Right lobe of liver (tissue), 6 donors: ENCODE results near the gene ADI1. TPM values are rescaled to one million over a fixed set of nuclear protein-coding genes. Genes with fewer than 3 reads are reported as not detected.
"Not testable (repeated sequence)": the region's sequence is repeated elsewhere in the genome, so short reads cannot be mapped to it uniquely, and the experiment has no call there.

ENCODE experiments used
- ATAC-seq, 4 donors: fragments of 200-7000 bp; cut with Tn5 transposase; one replicate each; pipeline ENCODE4 v1.9.1; 2020; ENCODE audit warnings: mild to moderate bottlenecking in 4 of 4, moderate library complexity in 4 of 4
- DNase-seq, 3 donors: peaks; one replicate each; pipeline ENCODE4 v3.0.0-alpha.2; 2020
- H3K27ac ChIP-seq, 3 donors: fragments of 200-600 bp; one replicate each; pipeline ENCODE4 v1.8.0; 2022
- H3K27me3 ChIP-seq, 2 donors: fragments of 200-600 bp; one replicate each; pipeline ENCODE4 v1.8.0; 2022
- H3K36me3 ChIP-seq, 4 donors: fragments of 200-600 bp; sonication (generic) in 1 of 4; one replicate each; pipeline versions ENCODE4 v1.5.1 to v1.8.0; 2017 to 2022; ENCODE audit warnings: control low read depth in 1 of 4
- H3K4me1 ChIP-seq, 4 donors: fragments of 200-600 bp; sonication (generic) in 1 of 4; one replicate each; pipeline versions ENCODE4 v1.5.1 to v1.8.0; 2017 to 2022; ENCODE audit warnings: control low read depth in 1 of 4
- H3K4me3 ChIP-seq, 3 donors: fragments of 200-600 bp; one replicate each; pipeline ENCODE4 v1.8.0; 2022
- H3K9me3 ChIP-seq, 4 donors: fragments of 200-600 bp; sonication (generic) in 1 of 4; one replicate each; pipeline versions ENCODE4 v1.5.1 to v1.8.0; 2017 to 2022; ENCODE audit warnings: control low read depth in 1 of 4
- POLR2A ChIP-seq: fragments of 450-650 bp; IDR thresholded peaks from one replicate; pipeline ENCODE4 v1.6.1; 2017; ENCODE audit warnings: antibody characterized with exemption, mild to moderate bottlenecking
- WGBS: methylation state at CpG from one replicate; pipeline ENCODE4 v1.1.6; 2018; ENCODE audit warnings: low coverage, low lambda C conversion rate; ENCODE audit not compliant: insufficient coverage; ENCODE audit errors: missing lambda C conversion rate; 5-methylcytosine and 5-hydroxymethylcytosine counted together
- intact Hi-C, 2 donors: fragments of 100-400 bp; cut with DNase I; formaldehyde crosslinking; loops; one replicate each; pipeline versions ENCODE4 v1.11.2 to v1.14.1; 2022
- total RNA-seq, 6 experiments: library from RNA; depleted of rRNA in 2 of 6; stranded (reverse); fragments of >200 nt in 2 of 6; fragmentation: NEBNext Ultra II Directional in 3 of 6; extraction: Animal tissue kit (Norgen Biotek cat#: 25700) in 3 of 6; gene quantifications; one replicate each; pipeline versions ENCODE4 v1.1.0 to v1.2.4, GENCODE V29; 2016 to 2023
- TF ChIP-seq, protein P1 (sequence below), 4 donors: fragments of 200-600 bp in 3 of 4; fragments of 450-650 bp in 1 of 4; IDR thresholded peaks; one replicate each; pipeline versions ENCODE4 v1.5.1 to v1.8.0; 2016 to 2022; ENCODE audit warnings: antibody characterized with exemption in 4 of 4, mild to moderate bottlenecking in 2 of 4
- donor health status: DM: no; HTN: yes; CAD: no.
- donor health status: DM: no; HTN: no; CAD: no.
- donor health status: DM: no; HTN: no; CAD: no.
- donor health status: DM: no; HTN: yes; CAD: no.
- donor health status: DM: no; HTN: yes; CAD: no.

Gene ADI1
- total RNA-seq, 6 experiments from 2014 or later = 165 to 470 (median 246) TPM

DNA sequence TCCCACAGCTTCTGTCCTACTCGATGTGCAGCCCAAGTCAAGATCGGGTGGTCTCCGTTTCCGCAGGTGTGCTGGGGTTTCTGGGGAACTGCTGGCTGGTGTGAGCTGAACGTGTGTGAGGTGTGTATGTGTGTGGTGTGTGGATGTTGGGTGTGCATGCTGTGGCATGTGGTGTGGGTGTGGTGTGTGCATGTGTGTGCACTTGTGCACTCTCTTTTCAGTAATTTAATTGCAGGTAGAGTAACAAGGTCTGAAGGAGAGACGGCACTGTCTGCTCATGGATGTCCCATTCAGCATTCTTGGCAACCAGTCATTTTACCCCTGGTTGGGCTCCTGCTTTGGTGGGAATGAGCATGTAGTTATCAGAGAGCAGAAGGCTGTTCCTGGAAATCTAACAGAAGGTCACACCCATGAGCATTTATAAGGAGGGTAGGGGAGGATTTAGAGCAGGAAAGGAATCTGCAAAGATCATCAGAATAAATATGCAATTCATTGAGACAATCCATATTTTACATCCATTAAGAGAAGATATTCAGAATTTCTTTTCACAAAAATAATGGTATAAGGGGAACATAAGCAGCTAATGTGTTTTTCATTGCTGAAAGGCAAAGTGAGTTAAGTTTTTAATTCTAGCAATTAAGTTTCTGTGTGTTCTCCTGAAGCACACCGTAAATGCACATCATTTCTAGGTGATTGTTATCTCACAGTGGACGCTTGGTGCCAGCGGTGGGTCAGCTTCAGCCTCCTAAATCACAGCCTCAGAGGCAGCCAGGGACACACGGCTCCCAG is 60.7 kb downstream of the ADI1 start:
- Histone ChIP-seq H3K36me3 (peaks cover 0 to 16% (median 6%) of the 10 kb centered on the region in 4 donors), H3K4me3 (no peak overlapping the region), H3K27me3 (no peaks in the 10 kb centered on the region), H3K4me1 (peaks cover 0 to 5% (median under 1%) of the 10 kb centered on the region in 4 donors), H3K9me3 (no peaks in the 10 kb centered on the region), H3K27ac (no peak overlapping the region)
- TF ChIP-seq POLR2A = no peak
- TF ChIP-seq, protein P1, sequence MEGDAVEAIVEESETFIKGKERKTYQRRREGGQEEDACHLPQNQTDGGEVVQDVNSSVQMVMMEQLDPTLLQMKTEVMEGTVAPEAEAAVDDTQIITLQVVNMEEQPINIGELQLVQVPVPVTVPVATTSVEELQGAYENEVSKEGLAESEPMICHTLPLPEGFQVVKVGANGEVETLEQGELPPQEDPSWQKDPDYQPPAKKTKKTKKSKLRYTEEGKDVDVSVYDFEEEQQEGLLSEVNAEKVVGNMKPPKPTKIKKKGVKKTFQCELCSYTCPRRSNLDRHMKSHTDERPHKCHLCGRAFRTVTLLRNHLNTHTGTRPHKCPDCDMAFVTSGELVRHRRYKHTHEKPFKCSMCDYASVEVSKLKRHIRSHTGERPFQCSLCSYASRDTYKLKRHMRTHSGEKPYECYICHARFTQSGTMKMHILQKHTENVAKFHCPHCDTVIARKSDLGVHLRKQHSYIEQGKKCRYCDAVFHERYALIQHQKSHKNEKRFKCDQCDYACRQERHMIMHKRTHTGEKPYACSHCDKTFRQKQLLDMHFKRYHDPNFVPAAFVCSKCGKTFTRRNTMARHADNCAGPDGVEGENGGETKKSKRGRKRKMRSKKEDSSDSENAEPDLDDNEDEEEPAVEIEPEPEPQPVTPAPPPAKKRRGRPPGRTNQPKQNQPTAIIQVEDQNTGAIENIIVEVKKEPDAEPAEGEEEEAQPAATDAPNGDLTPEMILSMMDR (IDR thresholded peaks at IDR 0.05) = no peak
- DNase-seq (no peak), ATAC-seq (no peak)
- 69% methylated on average over 9 of the region's 10 CpGs for WGBS
- intact Hi-C loops = no loop called here

DNA sequence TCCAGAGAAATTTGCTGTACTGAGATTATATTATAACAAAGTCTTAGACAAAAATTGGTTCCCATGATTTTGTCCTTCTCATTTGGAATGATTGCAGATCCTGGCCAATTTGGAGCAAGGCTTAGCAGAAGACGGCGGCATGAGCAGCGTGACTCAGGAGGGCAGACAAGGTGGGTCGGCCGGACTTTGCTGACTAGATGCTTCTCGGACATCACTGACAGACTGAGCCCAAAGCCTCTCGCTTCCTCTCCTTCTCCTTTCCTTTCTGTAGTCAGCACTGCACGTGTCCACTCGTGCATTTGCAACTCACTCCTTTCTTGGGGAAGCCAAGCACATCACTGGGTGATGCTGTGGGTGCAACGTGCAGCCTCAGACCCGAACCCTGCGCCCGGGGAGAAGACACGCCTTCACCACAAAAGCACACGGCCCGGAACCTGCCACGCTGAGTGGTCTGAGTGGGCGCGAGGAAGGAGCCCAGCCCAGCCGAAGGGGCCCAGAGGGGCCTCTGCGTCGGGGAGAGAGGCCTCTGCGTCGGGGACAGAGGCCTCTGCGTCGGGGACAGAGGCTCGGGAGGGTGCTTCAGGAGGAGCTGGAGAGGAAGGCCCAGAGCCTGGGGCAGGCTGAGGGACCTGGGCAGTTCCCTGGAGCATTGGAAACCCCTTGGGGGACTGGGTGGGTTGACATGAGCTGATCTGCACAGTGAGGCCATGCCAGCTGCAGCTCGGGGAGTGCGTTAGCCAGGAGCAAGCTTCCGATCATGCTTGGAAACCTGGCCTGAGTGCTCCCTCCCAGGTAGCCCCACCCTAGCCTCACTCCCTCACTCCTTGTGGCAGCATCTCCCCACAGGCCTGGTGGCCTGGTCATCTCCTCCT is 61.6 kb downstream of the ADI1 start:
- ATAC-seq = no peak
- peaks cover 0 to 16% (median 6%) of the 10 kb centered on the region in 4 donors for H3K36me3 ChIP-seq
- H3K9me3 ChIP-seq = no peaks in the 10 kb centered on the region
- no peak overlapping the region for H3K27ac ChIP-seq
- no peak for TF ChIP-seq POLR2A
- TF ChIP-seq, protein P1 (IDR thresholded peaks at IDR 0.05) = no peak
- H3K4me3 ChIP-seq = no peak overlapping the region
- no peaks in the 10 kb centered on the region for H3K27me3 ChIP-seq
- WGBS = 95% methylated on average over 14 of the region's 30 CpGs
- peaks cover 0 to 5% (median under 1%) of the 10 kb centered on the region in 4 donors for H3K4me1 ChIP-seq
- no peak for DNase-seq
- intact Hi-C loops = no loop called here

DNA sequence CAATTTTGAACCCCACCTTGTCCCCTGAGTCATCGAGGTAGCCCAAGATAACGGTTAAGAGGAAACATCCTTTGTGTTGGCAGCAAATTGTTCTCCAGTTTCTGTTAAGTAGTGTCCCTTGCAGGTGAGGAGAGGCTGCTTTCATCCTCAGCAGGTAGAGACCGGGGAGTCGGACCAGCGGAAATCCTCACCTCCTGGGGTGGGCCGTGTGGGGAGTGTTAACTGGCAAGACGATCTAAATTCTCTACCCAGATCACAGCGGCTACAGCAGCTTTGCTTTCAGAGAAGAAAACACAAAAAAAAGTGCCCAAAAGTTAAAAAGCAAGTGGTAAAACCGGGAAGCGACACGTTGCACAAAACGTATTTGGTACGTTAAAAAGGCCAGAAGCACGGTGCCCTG is 63.2 kb downstream of the ADI1 start:
- DNase-seq (no peak), ATAC-seq (no peak)
- WGBS = 93% methylated on average over 12 of the region's 14 CpGs
- intact Hi-C loops = no loop called here
- TF ChIP-seq, protein P1 (IDR thresholded peaks at IDR 0.05) = no peak
- H3K27me3 ChIP-seq = no peaks in the 10 kb centered on the region
- H3K36me3 ChIP-seq = peaks cover 0 to 16% (median 6%) of the 10 kb centered on the region in 4 donors
- no peaks in the 10 kb centered on the region for H3K9me3 ChIP-seq
- H3K4me3 ChIP-seq = no peak overlapping the region
- no peak overlapping the region for H3K27ac ChIP-seq
- H3K4me1 ChIP-seq = no peaks in the 10 kb centered on the region

DNA sequence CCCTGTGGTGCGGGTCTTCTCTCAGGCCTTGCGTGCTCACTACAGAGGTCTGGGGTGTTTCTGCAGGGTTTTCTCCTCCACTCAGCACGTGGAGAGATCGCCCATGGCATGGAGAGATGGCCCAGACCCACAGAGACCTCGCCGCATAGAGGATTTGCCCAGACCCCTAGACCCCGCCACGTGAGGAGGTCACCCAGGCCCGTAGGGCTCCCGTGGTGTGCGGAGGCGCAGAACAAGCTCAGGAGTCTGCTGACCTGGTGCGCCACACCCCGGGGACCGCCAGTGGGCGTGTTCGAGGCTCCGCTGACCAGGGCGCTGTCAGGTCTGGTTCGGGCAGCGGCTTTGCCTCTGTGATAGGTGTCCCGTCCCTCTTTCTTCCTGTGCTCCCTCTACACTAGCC is 64.5 kb downstream of the ADI1 start:
- DNase-seq (no peak), ATAC-seq (no peak)
- Histone ChIP-seq H3K27me3 (no peaks in the 10 kb centered on the region), H3K4me1 (no peaks in the 10 kb centered on the region), H3K4me3 (no peak overlapping the region), H3K27ac (no peak overlapping the region), H3K36me3 (peaks cover 0 to 16% (median 6%) of the 10 kb centered on the region in 4 donors), H3K9me3 (no peaks in the 10 kb centered on the region)
- 100% methylated on average over 9 of the region's 22 CpGs for WGBS
- TF ChIP-seq POLR2A = no peak
- TF ChIP-seq, protein P1 (IDR thresholded peaks at IDR 0.05) = no peak
- intact Hi-C loops = no loop called here

DNA sequence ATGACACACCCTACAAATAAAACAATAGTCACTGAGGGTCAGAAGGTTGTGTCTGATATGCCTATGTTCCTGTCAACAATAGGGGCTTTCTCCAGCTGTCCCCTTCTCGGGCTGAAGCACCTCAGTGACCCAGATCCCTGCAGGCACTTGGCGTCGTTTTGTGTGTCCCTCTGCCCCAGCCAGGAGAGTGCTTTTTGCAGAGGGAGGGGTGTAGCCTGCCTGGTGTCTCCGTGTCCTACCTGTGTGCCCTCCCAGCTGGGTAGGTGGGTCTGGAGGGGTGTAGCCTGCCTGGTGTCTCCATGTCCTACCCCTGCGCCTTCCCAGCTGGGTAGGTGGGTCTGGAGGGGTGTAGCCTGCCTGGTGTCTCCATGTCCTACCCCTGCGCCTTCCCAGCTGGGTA is 65.3 kb downstream of the ADI1 start:
- 53% methylated on average over 4 of the region's 6 CpGs for WGBS

More for the DNA sequence above, 65.3 kb downstream of the ADI1 start:
- ATAC-seq, H3K4me1 ChIP-seq, H3K27ac ChIP-seq, H3K4me3 ChIP-seq, H3K9me3 ChIP-seq, H3K27me3 ChIP-seq, DNase-seq, intact Hi-C loops: not testable (repeated sequence)
- H3K36me3 ChIP-seq = peaks cover 0 to 16% (median 6%) of the 10 kb centered on the region in 4 donors
